Measurements from ENCODE around the gene ACSL3. TPM values are rescaled to one million over a fixed set of nuclear protein-coding genes. Genes with fewer than 3 reads are reported as not detected.
A peak's percentile ranks its signal among the peaks of the same experiment; 100 is the strongest.

The ACSL3 gene
- total RNA-seq, 1 experiment from 2014 or later = 85.2 TPM

DNA sequence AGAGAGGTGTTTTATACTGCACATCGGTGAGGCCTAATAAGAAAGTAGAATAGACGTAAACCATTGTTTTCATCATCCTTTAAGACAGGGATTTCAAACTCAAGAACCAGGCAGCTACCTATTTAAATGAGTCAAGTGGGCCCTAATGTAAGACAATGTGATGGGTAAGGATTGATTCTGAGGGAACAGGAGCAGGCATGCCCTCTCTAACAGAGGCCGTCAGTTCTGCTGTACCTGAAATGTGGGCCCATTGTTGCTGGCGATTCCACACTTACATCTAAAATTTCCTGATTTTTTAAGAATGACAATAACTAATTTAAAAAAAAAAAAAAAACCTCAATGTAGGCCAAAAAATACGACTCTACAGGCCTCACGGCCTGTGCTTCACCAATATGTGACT lies 67.5 kb downstream of the ACSL3 start:
- Histone ChIP-seq H3K27me3 (ENCODE audit: control insufficient read depth, insufficient read depth, low read length) (no peaks in the 10 kb centered on the region), H3K9me3 (ENCODE audit: control insufficient read depth, insufficient read depth, low read depth, low read length) (no peaks in the 10 kb centered on the region), H3K36me3 (ENCODE audit: control insufficient read depth, insufficient read depth, low read length) (peaks cover 37% of the 10 kb centered on the region), H3K4me3 (ENCODE audit: low read depth in 2 of 2, low read length in 2 of 2) (no peak overlapping the region), H3K27ac (ENCODE audit: low read length) (no peak overlapping the region), H3K4me1 (ENCODE audit: control insufficient read depth, insufficient read depth, low read length) (no peaks in the 10 kb centered on the region)
- intact Hi-C loops (cut with micrococcal nuclease; ENCODE audit: unreplicated experiment) = no loop called here
- TF ChIP-seq REST (IDR thresholded peaks at IDR 0.05; ENCODE audit: insufficient read depth in 1 of 2, low read depth in 2 of 2, low read length in 1 of 2) = no peak
- TF ChIP-seq CTCF (IDR thresholded peaks at IDR 0.05) = no peak
- no peak for TF ChIP-seq TCF7L2 (IDR thresholded peaks at IDR 0.05; ENCODE audit: low read depth, low read length)
- no peak for TF ChIP-seq SIN3A (IDR thresholded peaks at IDR 0.05; ENCODE audit: borderline replicate concordance, insufficient read depth, low read depth, low read length)
- no peak for TF ChIP-seq POLR2AphosphoS5 (IDR thresholded peaks at IDR 0.05; ENCODE audit: low read depth, low read length)
- in situ Hi-C loops (cut with HindIII; ENCODE audit: low pct_unique_long_range_greater_than_20kb, low sequenced_read_pairs) = no loop called here
- POLR2A ChIA-PET = no interaction called here
- DNase-seq (ENCODE audit: low read depth, low spot score) (no peak), ATAC-seq (no peak)
- TSS peak; percentile 43 for BruUV-seq (replicated peaks)
- CTCF ChIA-PET = interaction anchor here (0.5 to 0.6 kb wide), 2 partner anchors 23 to 25 kb away, joined by 3 read pairs; no protein-coding TSS in a partner anchor

GRCh38 chr2:222930862-222931261 lies 70.0 kb downstream of the ACSL3 start:
- no peak for DNase-seq (ENCODE audit: low read depth, low spot score)
- H3K27ac ChIP-seq (ENCODE audit: low read length) = no peak overlapping the region
- intact Hi-C loops (cut with micrococcal nuclease; ENCODE audit: unreplicated experiment) (loop anchor here (10.0 kb wide), 1 partner anchor 236 kb away; no protein-coding TSS in a partner anchor), in situ Hi-C loops (cut with HindIII; ENCODE audit: low pct_unique_long_range_greater_than_20kb, low sequenced_read_pairs) (no loop called here)
- peaks cover 42% of the 10 kb centered on the region for H3K36me3 ChIP-seq (ENCODE audit: control insufficient read depth, insufficient read depth, low read length)
- no peak overlapping the region for H3K4me3 ChIP-seq (ENCODE audit: low read depth in 2 of 2, low read length in 2 of 2)
- BruUV-seq (replicated peaks) = no TSS peak
- ATAC-seq = no peak
- no peaks in the 10 kb centered on the region for H3K9me3 ChIP-seq (ENCODE audit: control insufficient read depth, insufficient read depth, low read depth, low read length)
- H3K4me1 ChIP-seq (ENCODE audit: control insufficient read depth, insufficient read depth, low read length) = no peaks in the 10 kb centered on the region
- no peak for TF ChIP-seq TCF7L2 (IDR thresholded peaks at IDR 0.05; ENCODE audit: low read depth, low read length)
- TF ChIP-seq POLR2AphosphoS5 (IDR thresholded peaks at IDR 0.05; ENCODE audit: low read depth, low read length) = no peak
- no peak for TF ChIP-seq REST (IDR thresholded peaks at IDR 0.05; ENCODE audit: insufficient read depth in 1 of 2, low read depth in 2 of 2, low read length in 1 of 2)
- no peak for TF ChIP-seq CTCF (IDR thresholded peaks at IDR 0.05)
- no peak for TF ChIP-seq SIN3A (IDR thresholded peaks at IDR 0.05; ENCODE audit: borderline replicate concordance, insufficient read depth, low read depth, low read length)
- ChIA-PET POLR2A (no interaction called here), CTCF (no interaction called here)
- no peaks in the 10 kb centered on the region for H3K27me3 ChIP-seq (ENCODE audit: control insufficient read depth, insufficient read depth, low read length)

Data from Panc1 (cell line).